Fibroblast of mammary gland (primary cell): ENCODE measurements around the gene RASA3.
A peak's percentile ranks its signal among the peaks of the same experiment; 100 is the strongest.

Experiments used
- DNase-seq: peaks from one replicate; pipeline ENCODE4 v3.0.0-alpha.2; 2010; ENCODE audit warnings: low read depth
- H3K4me3 ChIP-seq: 2 replicates; pipeline ENCODE4 v1.5.1; 2011; ENCODE audit warnings: low read depth, mild to moderate bottlenecking, low read length, moderate library complexity; ENCODE audit not compliant: control insufficient read depth
- CTCF ChIP-seq: conservative IDR thresholded peaks from 2 replicates; pipeline ENCODE4 v1.5.1; 2011; ENCODE audit warnings: low read depth, low read length, inconsistent platforms; ENCODE audit not compliant: control insufficient read depth, insufficient read depth

RASA3 gene

GRCh38 chr13:114054264-114054663 lies 78.2 kb downstream of the RASA3 start:
- no peak for DNase-seq
- TF ChIP-seq CTCF, result no peak
- no peak overlapping the region for H3K4me3 ChIP-seq

GRCh38 chr13:114053026-114053425 lies 79.4 kb downstream of the RASA3 start:
- H3K4me3 ChIP-seq, result no peak overlapping the region
- TF ChIP-seq CTCF, result no peak
- DNase-seq, result peak; percentile 76

GRCh38 chr13:114050536-114051450 lies 81.6 kb downstream of the RASA3 start:
- H3K4me3 ChIP-seq, result no peak overlapping the region

GRCh38 chr13:114049626-114050101 lies 82.8 kb downstream of the RASA3 start:
- DNase-seq, result no peak
- no peak for TF ChIP-seq CTCF
- no peak overlapping the region for H3K4me3 ChIP-seq

More at GRCh38 chr13:114050536-114051450, 81.6 kb downstream of the RASA3 start:
- DNase-seq, result no peak
- TF ChIP-seq CTCF, result no peak

GRCh38 chr13:114049026-114049425 lies 83.4 kb downstream of the RASA3 start:
- no peak overlapping the region for H3K4me3 ChIP-seq
- DNase-seq, result no peak
- no peak for TF ChIP-seq CTCF

- TF ChIP-seq CTCF, result no peak
- DNase-seq, result no peak
- H3K4me3 ChIP-seq, result no peak overlapping the region
Observed at GRCh38 chr13:114048443-114048842, 84.0 kb downstream of the RASA3 start.
